Transverse colon (tissue), 4 donors: ENCODE measurements around the gene LRSAM1.
A peak's percentile ranks its signal among the peaks of the same experiment; 100 is the strongest.

Source experiments
- CTCF ChIP-seq, 5 experiments: fragments of 200-600 bp in 3 of 5; fragments of 450-650 bp in 2 of 5; sonication (generic) in 3 of 5; IDR thresholded peaks; 1 replicate in 2 of 5; 2 replicates in 3 of 5; pipeline ENCODE4 v1.5.1; 2016 to 2017; ENCODE audit warnings: antibody characterized with exemption in 5 of 5, inconsistent platforms in 3 of 5, mild to moderate bottlenecking in 2 of 5, moderate library complexity in 1 of 5
- POLR2AphosphoS5 ChIP-seq, 3 donors: sonication (generic); formaldehyde crosslinking; IDR thresholded peaks; one replicate each; pipeline ENCODE4 v1.6.1; 2016; ENCODE audit warnings: antibody characterized with exemption in 3 of 3

DNA sequence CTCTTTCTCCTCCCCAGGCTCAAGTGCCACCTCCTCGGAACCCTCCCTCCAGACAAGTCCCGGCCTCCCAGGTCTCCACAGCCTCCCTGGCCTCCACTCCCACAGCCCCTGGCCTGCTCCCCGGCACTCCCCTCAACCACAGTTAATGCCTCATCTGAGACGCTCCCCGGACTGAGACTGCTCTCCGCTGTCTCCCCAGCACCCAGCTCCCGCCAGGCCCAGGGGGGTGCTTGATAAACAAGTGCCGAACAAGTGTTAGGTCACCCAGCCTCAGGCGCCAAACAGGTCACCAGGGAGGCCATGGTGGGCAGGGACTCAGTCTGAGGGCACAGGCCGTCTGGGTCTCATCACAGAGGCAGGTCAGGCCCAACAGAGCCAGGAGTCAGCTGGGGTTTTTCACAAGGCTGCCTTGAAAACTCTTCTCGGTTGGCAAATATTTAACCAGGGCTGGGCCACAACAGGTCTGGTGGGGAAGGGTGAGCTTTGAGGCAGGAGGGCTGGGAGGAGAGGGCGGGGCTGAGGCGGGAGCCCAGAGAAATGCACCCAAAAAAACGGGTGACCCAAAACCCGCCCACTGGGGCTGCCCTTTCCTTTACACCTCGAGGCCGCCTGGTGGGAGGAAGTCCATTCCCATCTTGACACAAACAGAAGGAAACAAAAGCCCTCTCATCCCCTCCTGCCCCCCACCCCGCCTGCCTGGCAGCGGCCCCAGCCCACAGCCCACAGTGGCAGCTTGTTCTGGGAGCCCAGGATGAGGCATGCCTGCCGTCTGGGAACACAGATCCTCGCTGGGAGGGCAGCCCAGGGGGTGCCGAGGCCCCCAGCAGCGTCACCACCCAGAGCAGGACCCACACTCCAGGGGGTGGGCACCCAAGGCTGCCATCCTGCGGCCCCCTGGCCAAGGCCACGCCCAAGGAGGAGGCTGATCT, 94.2 kb downstream of the LRSAM1 start:
- TF ChIP-seq CTCF (IDR thresholded peaks at IDR 0.05) (peak in 2 of 5 experiments; percentile 7 to 11), POLR2AphosphoS5 (IDR thresholded peaks at IDR 0.05) (peak in 1 of 3 donors; percentile 24)
